Ovary (tissue), 9 donors: ENCODE results near the gene KRCC1. TPM values are rescaled to one million over a fixed set of nuclear protein-coding genes. Genes with fewer than 3 reads are reported as not detected.

ENCODE experiments used
- DNase-seq, 5 donors: peaks; one replicate each; pipeline ENCODE4 v3.0.0-alpha.2; 2019 to 2020
- H3K27ac ChIP-seq, 2 donors: fragments of 200-600 bp; one replicate each; pipeline versions ENCODE4 v1.5.1 to v1.8.0; 2019 to 2022
- H3K27me3 ChIP-seq: fragments of 200-600 bp; one replicate; pipeline ENCODE4 v1.8.0; 2022
- H3K36me3 ChIP-seq: fragments of 200-600 bp; sonication (generic); one replicate; pipeline ENCODE4 v1.5.1; 2019
- H3K4me1 ChIP-seq: one replicate; pipeline ENCODE4 v1.8.1; 2013; ENCODE audit warnings: mild to moderate bottlenecking, moderate library complexity; ENCODE audit not compliant: insufficient read depth
- H3K4me3 ChIP-seq: fragments of 200-600 bp; sonication (generic); one replicate; pipeline ENCODE4 v1.5.1; 2017
- H3K9me3 ChIP-seq, 2 donors: fragments of 200-600 bp in 1 of 2; sonication (generic) in 1 of 2; one replicate each; pipeline versions ENCODE4 v1.5.1 to v1.8.1; 2013 to 2019; ENCODE audit warnings: mild to moderate bottlenecking in 1 of 2, moderate library complexity in 1 of 2
- EP300 ChIP-seq: sonication (generic); formaldehyde crosslinking; IDR thresholded peaks from one replicate; pipeline ENCODE4 v1.6.1; 2017; ENCODE audit warnings: antibody characterized with exemption
- POLR2A ChIP-seq: fragments of 450-650 bp; IDR thresholded peaks from one replicate; pipeline ENCODE4 v1.6.1; 2017; ENCODE audit warnings: antibody characterized with exemption, mild to moderate bottlenecking, moderate library complexity
- WGBS, 3 donors: extraction: QIAGEN DNeasy Blood & Tissue Kit in 1 of 3; methylation state at CpG; one replicate each; pipeline versions ENCODE4 v1.1.5 to v1.1.7; 2013 to 2017; 5-methylcytosine and 5-hydroxymethylcytosine counted together
- intact Hi-C, 4 donors: fragments of 100-400 bp; cut with DNase I; formaldehyde crosslinking; loops; one replicate each; pipeline versions ENCODE4 v1.11.0 to v1.15.1; 2022 to 2023
- polyA plus RNA-seq, 2 donors: library from polyadenylated mRNA; stranded (reverse); fragments of 200-250 nt in 1 of 2; fragments of 350-450 nt in 1 of 2; fragmentation: Illumina TruSeq in 1 of 2; extraction: RNeasy Lipid Tissue Mini Kit (QIAGEN cat#74804) in 1 of 2; gene quantifications; one replicate each; pipeline ENCODE4 v1.2.3, GENCODE V29; 2013 to 2014
- total RNA-seq, 7 donors: library from RNA; depleted of rRNA in 2 of 7; stranded (reverse); fragments of >200 nt in 2 of 7; fragmentation: NEBNext Ultra II Directional in 3 of 7; extraction: Animal tissue kit (Norgen Biotek cat#: 25700) in 3 of 7; gene quantifications; one replicate each; pipeline versions ENCODE4 v1.1.0 to v1.2.4, GENCODE V29; 2016 to 2023
- TF ChIP-seq, protein P1 (sequence below), 3 donors: fragments of 450-650 bp in 2 of 3; fragments of 200-600 bp in 1 of 3; IDR thresholded peaks; one replicate each; pipeline versions ENCODE4 v1.5.1 to v1.8.0; 2016 to 2022; ENCODE audit warnings: antibody characterized with exemption in 3 of 3, mild to moderate bottlenecking in 1 of 3
- donor health status: DM: no; HTN: no; CAD: no; lungs with moderate emphysema.
- donor health status: DM: no; HTN: no; CAD: no.
- donor health status: Bipolar disorder and iron deficiency.
- donor health status: DM: yes; HTN: yes; CAD: no.
- donor health status: DM: no; HTN: no; CAD: no.
- donor health status: DM: yes; HTN: yes; CAD: no.

The KRCC1 gene
- total and polyA plus RNA-seq, 9 donors = 17.1 to 25.7 (median 21.9) TPM

DNA sequence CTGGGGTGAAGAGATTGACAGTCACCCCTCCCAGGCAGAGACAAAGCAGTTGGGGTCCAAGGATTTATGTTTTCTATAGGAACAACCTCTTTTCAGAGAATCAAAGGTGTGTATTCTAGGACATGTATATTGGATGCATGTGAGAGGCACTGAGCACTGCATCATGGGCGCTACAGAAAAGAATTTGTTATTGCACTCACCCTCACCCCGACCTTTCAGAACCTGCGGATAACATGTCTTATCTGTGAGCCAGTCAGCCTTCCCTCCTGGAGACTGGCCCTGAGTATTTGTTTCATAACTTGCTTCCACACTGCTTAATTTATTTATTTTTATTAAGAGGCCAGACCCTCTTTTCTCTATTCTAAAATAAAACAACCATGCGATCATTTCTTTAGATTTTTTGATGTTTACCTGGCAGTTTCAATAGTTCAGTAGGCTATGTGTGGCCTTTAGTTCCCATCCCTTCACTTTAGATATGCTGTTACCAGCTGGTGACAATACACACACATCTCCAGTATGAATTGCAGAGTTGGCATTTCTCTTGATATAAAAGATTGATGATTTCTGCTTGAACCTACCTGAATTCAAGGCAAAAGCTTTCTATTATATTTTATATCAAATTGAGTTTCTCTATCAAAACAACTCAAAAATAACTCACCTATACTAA lies 42.4 kb upstream of the KRCC1 start:
- WGBS, 3 donors = 33 to 63% (median 38%) methylated on average over 4 of the region's 4 CpGs
- no peaks in the 10 kb centered on the region for H3K36me3 ChIP-seq
- H3K4me1 ChIP-seq = no peaks in the 10 kb centered on the region
- H3K27me3 ChIP-seq = no peaks in the 10 kb centered on the region
- no peak overlapping the region for H3K27ac ChIP-seq
- no peak for DNase-seq
- TF ChIP-seq, protein P1, sequence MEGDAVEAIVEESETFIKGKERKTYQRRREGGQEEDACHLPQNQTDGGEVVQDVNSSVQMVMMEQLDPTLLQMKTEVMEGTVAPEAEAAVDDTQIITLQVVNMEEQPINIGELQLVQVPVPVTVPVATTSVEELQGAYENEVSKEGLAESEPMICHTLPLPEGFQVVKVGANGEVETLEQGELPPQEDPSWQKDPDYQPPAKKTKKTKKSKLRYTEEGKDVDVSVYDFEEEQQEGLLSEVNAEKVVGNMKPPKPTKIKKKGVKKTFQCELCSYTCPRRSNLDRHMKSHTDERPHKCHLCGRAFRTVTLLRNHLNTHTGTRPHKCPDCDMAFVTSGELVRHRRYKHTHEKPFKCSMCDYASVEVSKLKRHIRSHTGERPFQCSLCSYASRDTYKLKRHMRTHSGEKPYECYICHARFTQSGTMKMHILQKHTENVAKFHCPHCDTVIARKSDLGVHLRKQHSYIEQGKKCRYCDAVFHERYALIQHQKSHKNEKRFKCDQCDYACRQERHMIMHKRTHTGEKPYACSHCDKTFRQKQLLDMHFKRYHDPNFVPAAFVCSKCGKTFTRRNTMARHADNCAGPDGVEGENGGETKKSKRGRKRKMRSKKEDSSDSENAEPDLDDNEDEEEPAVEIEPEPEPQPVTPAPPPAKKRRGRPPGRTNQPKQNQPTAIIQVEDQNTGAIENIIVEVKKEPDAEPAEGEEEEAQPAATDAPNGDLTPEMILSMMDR (IDR thresholded peaks at IDR 0.05) = no peak
- no peak for TF ChIP-seq EP300
- no peak for TF ChIP-seq POLR2A
- intact Hi-C loops = no loop called here
- H3K9me3 ChIP-seq = no peaks in the 10 kb centered on the region
- H3K4me3 ChIP-seq = no peak overlapping the region

DNA sequence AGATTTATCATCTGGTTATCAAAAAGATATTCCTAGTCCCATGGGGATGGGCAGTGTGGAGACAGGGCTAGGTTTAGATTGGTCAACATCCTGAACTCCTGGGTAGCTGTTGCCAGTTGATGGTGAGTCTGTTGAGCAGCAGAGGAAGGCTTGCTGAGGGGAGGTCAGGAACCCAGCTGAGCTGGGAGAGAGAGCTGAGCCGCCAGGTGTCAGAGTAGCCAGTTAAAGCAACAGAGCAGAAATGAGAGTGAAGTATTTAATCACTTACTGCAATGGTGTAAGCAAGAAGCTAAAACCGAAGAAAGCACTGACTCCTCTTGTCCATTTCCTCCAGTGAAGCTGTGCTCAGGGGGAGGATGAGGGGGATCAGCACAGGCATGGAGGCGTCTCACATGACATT lies 41.6 kb upstream of the KRCC1 start:
- H3K4me1 ChIP-seq = no peaks in the 10 kb centered on the region
- no peak overlapping the region for H3K4me3 ChIP-seq
- intact Hi-C loops = no loop called here
- H3K9me3 ChIP-seq = no peaks in the 10 kb centered on the region
- DNase-seq = no peak
- no peaks in the 10 kb centered on the region for H3K27me3 ChIP-seq
- H3K27ac ChIP-seq = no peak overlapping the region
- H3K36me3 ChIP-seq = no peaks in the 10 kb centered on the region
- 59 to 67% (median 66%) methylated on average over 3 of the region's 3 CpGs for WGBS, 3 donors
- TF ChIP-seq, protein P1 (IDR thresholded peaks at IDR 0.05) = no peak
- TF ChIP-seq POLR2A = no peak

DNA sequence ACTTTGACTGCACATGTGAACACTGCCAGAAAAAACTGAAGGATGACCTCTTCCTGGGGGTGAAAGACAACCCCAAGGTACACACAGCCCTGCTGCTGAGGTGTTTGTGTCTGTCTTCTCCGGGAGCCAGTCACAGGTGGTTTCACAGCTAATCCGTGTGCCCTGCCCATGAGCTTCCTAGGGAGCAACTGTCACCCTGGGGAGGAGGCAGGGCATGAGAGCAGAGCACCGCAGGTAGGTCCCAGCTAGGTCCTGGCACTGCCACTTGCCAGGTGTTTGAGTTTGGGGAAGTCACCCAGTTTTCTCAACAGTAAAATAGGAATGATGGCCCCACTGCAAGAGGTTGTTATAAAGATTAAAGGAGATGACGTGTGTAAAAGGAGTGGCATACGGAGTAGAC lies 41.1 kb upstream of the KRCC1 start:
- Histone ChIP-seq H3K4me3 (no peak overlapping the region), H3K27me3 (no peaks in the 10 kb centered on the region), H3K9me3 (no peaks in the 10 kb centered on the region), H3K27ac (no peak overlapping the region), H3K4me1 (no peaks in the 10 kb centered on the region), H3K36me3 (no peaks in the 10 kb centered on the region)
- DNase-seq = no peak
- TF ChIP-seq, protein P1 (IDR thresholded peaks at IDR 0.05) = no peak
- no peak for TF ChIP-seq EP300
- TF ChIP-seq POLR2A = no peak
- WGBS, 3 donors = 81 to 95% (median 85%) methylated on average over 5 of the region's 5 CpGs
- intact Hi-C loops = no loop called here

DNA sequence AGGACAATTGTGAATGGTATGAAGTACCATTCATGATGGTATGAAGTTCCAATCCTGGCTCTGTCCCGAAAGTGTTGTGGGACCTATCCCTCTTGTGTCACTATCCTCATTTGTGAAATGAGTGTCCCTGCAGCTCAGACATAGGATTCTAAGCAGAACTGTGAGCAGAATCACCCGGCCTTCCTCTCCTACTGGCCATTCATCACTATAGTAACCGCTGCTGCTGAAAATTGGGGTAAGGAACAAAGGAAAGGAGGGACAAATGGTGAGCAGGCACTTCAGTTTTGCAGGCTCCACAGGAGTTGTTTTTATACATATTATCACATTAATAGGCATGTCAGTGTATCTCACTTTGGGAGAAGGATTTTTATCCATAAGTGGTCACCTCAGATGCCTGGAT lies 39.4 kb upstream of the KRCC1 start:
- intact Hi-C loops = no loop called here
- TF ChIP-seq EP300 (no peak), POLR2A (no peak)
- TF ChIP-seq, protein P1 (IDR thresholded peaks at IDR 0.05) = no peak
- H3K9me3 ChIP-seq = no peaks in the 10 kb centered on the region
- H3K4me1 ChIP-seq = no peaks in the 10 kb centered on the region
- no peaks in the 10 kb centered on the region for H3K36me3 ChIP-seq
- H3K27me3 ChIP-seq = no peaks in the 10 kb centered on the region
- no peak overlapping the region for H3K27ac ChIP-seq
- DNase-seq = no peak
- H3K4me3 ChIP-seq = no peak overlapping the region
- 64 to 79% (median 74%) methylated on average over 3 of the region's 3 CpGs for WGBS, 3 donors
